PC-3 (cell line): ENCODE results near the gene TEX2. TPM values are rescaled to one million over a fixed set of nuclear protein-coding genes. Genes with fewer than 3 reads are reported as not detected.
"Not testable (repeated sequence)": the region's sequence is repeated elsewhere in the genome, so short reads cannot be mapped to it uniquely, and the experiment has no call there.

Source experiments
- ATAC-seq: fragments of 200-7000 bp; cut with Tn5 transposase; 2 replicates; pipeline ENCODE4 v1.9.1; 2020; ENCODE audit warnings: mild to moderate bottlenecking, moderate library complexity
- BruUV-seq: library from RNA; stranded (reverse); fragments of 400-500 nt; replicated peaks from 2 replicates; lab custom pipeline; 2021; lab: Mats Ljungman, UMichigan
- CTCF ChIA-PET: fragments of 300-600 bp; sonication (Branson Sonifier 250); formaldehyde crosslinking; loops from one replicate; lab custom pipeline; 2022; ENCODE audit warnings: antibody characterized with exemption; lab: Charles Lee
- POLR2A ChIA-PET: fragments of 300-600 bp; sonication (Branson Sonifier 250); formaldehyde crosslinking; loops from one replicate; lab custom pipeline; 2022; ENCODE audit warnings: antibody characterized with exemption; ENCODE audit not compliant: unreplicated experiment; lab: Charles Lee
- DNase-seq: peaks from one replicate; pipeline ENCODE4 v3.0.0-alpha.2; 2015
- H2AFZ ChIP-seq: fragments of 300-600 bp; sonication (generic); 2 replicates; pipeline ENCODE4 v1.6.0; 2016; ENCODE audit warnings: antibody characterized with exemption, low read length
- H3F3A ChIP-seq: fragments of 300-600 bp; sonication (generic); one replicate; pipeline ENCODE4 v1.6.0; 2017; ENCODE audit warnings: antibody characterized with exemption, low read length, control low read depth, mild to moderate bottlenecking; ENCODE audit not compliant: unreplicated experiment
- H3K27ac ChIP-seq: fragments of 300-600 bp; sonication (generic); 2 replicates; pipeline ENCODE4 v1.5.1; 2016; ENCODE audit warnings: mild to moderate bottlenecking, low read length
- H3K27me3 ChIP-seq: fragments of 300-600 bp; sonication (generic); 2 replicates; pipeline ENCODE4 v1.6.1; 2016; ENCODE audit warnings: low read length, mixed read lengths
- H3K36me3 ChIP-seq: fragments of 300-600 bp; sonication (generic); 2 replicates; pipeline ENCODE4 v1.6.1; 2016; ENCODE audit warnings: low read depth, mixed run types, low read length, mixed read lengths
- H3K4me1 ChIP-seq: fragments of 300-600 bp; sonication (generic); 2 replicates; pipeline ENCODE4 v1.5.1; 2016; ENCODE audit warnings: low read length; ENCODE audit not compliant: insufficient read depth
- H3K4me2 ChIP-seq: fragments of 300-600 bp; sonication (generic); 2 replicates; pipeline ENCODE4 v1.6.0; 2016; ENCODE audit warnings: low read length
- H3K4me3 ChIP-seq: fragments of 300-600 bp; sonication (generic); 2 replicates; pipeline ENCODE4 v1.5.1; 2016; ENCODE audit warnings: mild to moderate bottlenecking, low read length, mixed read lengths
- H3K79me2 ChIP-seq: fragments of 300-600 bp; sonication (generic); 2 replicates; pipeline ENCODE4 v1.6.1; 2017; ENCODE audit warnings: low read length, mixed read lengths
- H3K9ac ChIP-seq: fragments of 300-600 bp; sonication (generic); 2 replicates; pipeline ENCODE4 v1.6.0; 2016; ENCODE audit warnings: mild to moderate bottlenecking, low read length
- H3K9me2 ChIP-seq: fragments of 300-600 bp; sonication (generic); replicated peaks from 2 replicates; pipeline ENCODE4 v1.6.1; 2016; ENCODE audit warnings: mixed run types, low read length, mixed read lengths
- H3K9me3 ChIP-seq: fragments of 300-600 bp; sonication (generic); 2 replicates; pipeline ENCODE4 v1.6.1; 2016; ENCODE audit warnings: low read length, mixed read lengths
- H4K20me1 ChIP-seq: fragments of 300-600 bp; sonication (generic); 2 replicates; pipeline ENCODE4 v1.6.1; 2016; ENCODE audit warnings: low read length, mixed read lengths
- CTCF ChIP-seq: fragments of 300-600 bp; sonication (generic); conservative IDR thresholded peaks from 2 replicates; pipeline ENCODE4 v1.5.1; 2017; ENCODE audit warnings: antibody characterized with exemption, low read depth, mild to moderate bottlenecking, low read length
- EZH2 ChIP-seq: fragments of 300-600 bp; sonication (generic); IDR thresholded peaks from one replicate; pipeline ENCODE4 v1.6.1; 2017; ENCODE audit warnings: antibody characterized with exemption, mild to moderate bottlenecking, low read length; ENCODE audit not compliant: unreplicated experiment
- EZH2phosphoT487 ChIP-seq: fragments of 300-600 bp; sonication (generic); IDR thresholded peaks from 2 replicates; pipeline ENCODE4 v1.6.1; 2018; ENCODE audit warnings: mild to moderate bottlenecking, antibody characterized with exemption, low read length, borderline replicate concordance
- intact Hi-C: fragments of 100-400 bp; cut with micrococcal nuclease; formaldehyde crosslinking; loops from 2 replicates; pipeline ENCODE4 v1.9.0; 2023
- total RNA-seq: library from RNA; depleted of rRNA; stranded (reverse); fragments of >200 nt; gene quantifications from 2 replicates; pipeline ENCODE4 v1.2.3, GENCODE V29; 2014

The TEX2 gene
- total RNA-seq, 1 experiment from 2014 or later = 44.2 TPM

DNA sequence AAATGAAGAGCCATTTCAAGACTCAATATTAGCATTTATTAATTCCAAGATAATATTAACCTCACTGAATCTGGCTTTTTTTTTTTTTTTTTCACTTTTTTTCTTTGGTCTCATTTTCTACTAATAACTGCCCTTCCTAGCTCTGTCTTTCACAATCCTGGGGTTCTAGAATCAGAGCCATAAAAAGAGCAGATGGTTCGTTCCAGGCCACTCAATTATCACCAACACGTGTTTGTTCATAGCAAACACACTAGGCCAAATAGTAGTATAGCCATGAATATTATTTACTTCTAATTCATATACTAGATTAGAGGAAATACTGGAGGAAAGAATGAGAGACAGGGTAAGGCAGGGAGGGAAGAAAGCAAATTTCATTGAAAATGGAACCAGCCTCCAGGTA, 39.8 kb downstream of the TEX2 start:
- Histone ChIP-seq H3K36me3 (no peaks in the 10 kb centered on the region), H3K4me1 (no peaks in the 10 kb centered on the region), H3K4me2 (no peak overlapping the region), H3K4me3 (no peak overlapping the region), H3K79me2 (peaks cover 56% of the 10 kb centered on the region), H3K9ac (no peak overlapping the region), H3K27me3 (no peaks in the 10 kb centered on the region), H3K27ac (no peak overlapping the region), H4K20me1 (no peaks in the 10 kb centered on the region), H3K9me2 (no peaks in the 10 kb centered on the region), H3K9me3 (no peaks in the 10 kb centered on the region), H2AFZ (no peak overlapping the region), H3F3A (peaks cover 4% of the 10 kb centered on the region)
- no peak for TF ChIP-seq EZH2phosphoT487
- TF ChIP-seq EZH2 = no peak
- no peak for TF ChIP-seq CTCF
- ChIA-PET CTCF (interaction anchor here (0.6 kb wide), 1 partner anchor 74 kb away, joined by 3 read pairs; no protein-coding TSS in a partner anchor), POLR2A (no interaction called here)
- intact Hi-C loops = no loop called here
- ATAC-seq = no peak
- BruUV-seq = no TSS peak
- no peak for DNase-seq

- no peak overlapping the region for H3K9ac ChIP-seq
- POLR2A ChIA-PET = no interaction called here
- H3K4me3 ChIP-seq = no peak overlapping the region
- peaks cover 4% of the 10 kb centered on the region for H3F3A ChIP-seq
- TF ChIP-seq CTCF (no peak), EZH2 (no peak), EZH2phosphoT487 (no peak)
- no peaks in the 10 kb centered on the region for H3K9me3 ChIP-seq
- BruUV-seq = no TSS peak
- no peak overlapping the region for H3K27ac ChIP-seq
- H4K20me1 ChIP-seq = no peaks in the 10 kb centered on the region
- no peaks in the 10 kb centered on the region for H3K4me1 ChIP-seq
- peaks cover 61% of the 10 kb centered on the region for H3K79me2 ChIP-seq
- intact Hi-C loops = no loop called here
- H2AFZ ChIP-seq = no peak overlapping the region
- H3K27me3 ChIP-seq = no peaks in the 10 kb centered on the region
- ATAC-seq = no peak
- H3K9me2 ChIP-seq = no peaks in the 10 kb centered on the region
- H3K36me3 ChIP-seq = no peaks in the 10 kb centered on the region
- H3K4me2 ChIP-seq = no peak overlapping the region
- DNase-seq = no peak
- CTCF ChIA-PET = no interaction called here
Measured at GRCh38 chr17:64221679-64222078, 41.4 kb downstream of the TEX2 start.

DNA sequence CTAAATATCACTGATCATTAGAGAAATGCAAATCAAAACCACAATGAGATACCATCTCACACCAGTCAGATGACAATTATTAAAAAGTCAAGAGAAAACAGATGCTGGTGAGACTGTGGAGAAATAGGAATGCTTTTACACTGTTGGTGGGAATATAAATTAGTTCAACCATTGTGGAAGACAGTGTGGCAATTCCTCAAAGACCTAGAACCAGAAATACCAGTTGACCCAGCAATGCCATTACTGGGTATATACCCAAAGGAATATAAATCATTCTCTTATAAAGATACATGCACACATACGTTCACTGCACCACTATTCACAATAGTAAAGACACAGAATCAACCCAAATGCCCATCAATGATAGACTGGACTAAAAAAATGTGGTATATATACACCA, 42.5 kb downstream of the TEX2 start:
- H2AFZ ChIP-seq, H3K27ac ChIP-seq, H3K4me2 ChIP-seq, BruUV-seq, H3K27me3 ChIP-seq, H4K20me1 ChIP-seq, CTCF ChIA-PET, ATAC-seq, H3K4me1 ChIP-seq, H3F3A ChIP-seq, H3K9ac ChIP-seq, intact Hi-C loops, H3K9me3 ChIP-seq, H3K9me2 ChIP-seq, H3K4me3 ChIP-seq, H3K36me3 ChIP-seq: not testable (repeated sequence)
- peaks cover 63% of the 10 kb centered on the region for H3K79me2 ChIP-seq
- peak; percentile 39 for DNase-seq
- POLR2A ChIA-PET = interaction anchor here (0.7 kb wide), 1 partner anchor 566 kb away, joined by 5 read pairs; no protein-coding TSS in a partner anchor
